Prostate gland (tissue), 2 donors: ENCODE results near the gene E4F1. TPM values are rescaled to one million over a fixed set of nuclear protein-coding genes. Genes with fewer than 3 reads are reported as not detected.

Experiments used
- DNase-seq: peaks from one replicate; pipeline ENCODE4 v3.0.0-alpha.2; 2019; ENCODE audit warnings: low spot score
- H3K27ac ChIP-seq, 2 donors: fragments of 200-600 bp; sonication (generic); 2 replicates each; pipeline ENCODE4 v1.5.1; 2017 to 2019
- H3K27me3 ChIP-seq: fragments of 200-600 bp; sonication (generic); replicated peaks from 2 replicates; pipeline ENCODE4 v1.5.1; 2019; ENCODE audit not compliant: insufficient read depth
- H3K36me3 ChIP-seq, 2 donors: fragments of 200-600 bp; sonication (generic); 1 replicate in 1 of 2; 2 replicates in 1 of 2; pipeline versions ENCODE4 v1.5.1 to v1.8.1; 2017 to 2019
- H3K4me1 ChIP-seq: fragments of 200-600 bp; sonication (generic); replicated peaks from 2 replicates; pipeline ENCODE4 v1.5.1; 2019
- H3K4me3 ChIP-seq, 2 donors: fragments of 200-600 bp; sonication (generic); 2 replicates each; pipeline ENCODE4 v1.5.1; 2017 to 2019
- H3K9me3 ChIP-seq: fragments of 200-600 bp; sonication (generic); 2 replicates; pipeline ENCODE4 v1.5.1; 2017
- CTCF ChIP-seq, 4 experiments: fragments of 200-600 bp in 2 of 4; fragments of 450-650 bp in 2 of 4; sonication (generic) in 2 of 4; IDR thresholded peaks; 1 replicate in 3 of 4; 2 replicates in 1 of 4; pipeline ENCODE4 v1.5.1; 2016 to 2019; ENCODE audit warnings: antibody characterized with exemption in 4 of 4, mild to moderate bottlenecking in 2 of 4, moderate library complexity in 2 of 4
- POLR2A ChIP-seq: fragments of 450-650 bp; IDR thresholded peaks from one replicate; pipeline ENCODE4 v1.6.1; 2016; ENCODE audit warnings: antibody characterized with exemption, mild to moderate bottlenecking
- POLR2AphosphoS5 ChIP-seq: sonication (generic); formaldehyde crosslinking; IDR thresholded peaks from one replicate; pipeline ENCODE4 v1.6.1; 2017; ENCODE audit warnings: antibody characterized with exemption
- WGBS: methylation state at CpG from one replicate; pipeline ENCODE4 v1.1.5; 2018; 5-methylcytosine and 5-hydroxymethylcytosine counted together
- intact Hi-C: fragments of 100-400 bp; cut with DNase I; formaldehyde crosslinking; loops from one replicate; pipeline ENCODE4 v1.14.2; 2022
- total RNA-seq, 2 donors: library from RNA; depleted of rRNA; stranded (reverse); fragments of >200 nt; gene quantifications; one replicate each; pipeline ENCODE4 v1.1.0, GENCODE V29; 2016

E4F1 gene
- total RNA-seq, 2 donors from 2014 or later = 38.7 to 69.1 TPM

- Histone ChIP-seq H3K36me3 (no peaks in the 10 kb centered on the region), H3K9me3 (no peaks in the 10 kb centered on the region), H3K27me3 (no peaks in the 10 kb centered on the region), H3K4me3 (no peak overlapping the region), H3K4me1 (peaks cover 4% of the 10 kb centered on the region), H3K27ac (no peak overlapping the region)
- 74% methylated on average over 16 of the region's 16 CpGs for WGBS
- no peak for TF ChIP-seq CTCF (IDR thresholded peaks at IDR 0.05)
- no peak for TF ChIP-seq POLR2A
- no peak for TF ChIP-seq POLR2AphosphoS5
- intact Hi-C loops = no loop called here
- no peak for DNase-seq
Measured at GRCh38 chr16:2273484-2273883, 50.1 kb downstream of the E4F1 start.

GRCh38 chr16:2273931-2274330, 50.5 kb downstream of the E4F1 start:
- no peaks in the 10 kb centered on the region for H3K9me3 ChIP-seq
- peaks cover 4% of the 10 kb centered on the region for H3K4me1 ChIP-seq
- TF ChIP-seq POLR2AphosphoS5 (no peak), POLR2A (no peak), CTCF (IDR thresholded peaks at IDR 0.05) (no peak)
- WGBS = 84% methylated on average over 8 of the region's 10 CpGs
- H3K36me3 ChIP-seq = no peaks in the 10 kb centered on the region
- H3K4me3 ChIP-seq = no peak overlapping the region
- intact Hi-C loops = no loop called here
- DNase-seq = no peak
- H3K27me3 ChIP-seq = no peaks in the 10 kb centered on the region
- H3K27ac ChIP-seq = no peak overlapping the region

GRCh38 chr16:2275476-2276367, 52.3 kb downstream of the E4F1 start:
- 77% methylated on average over 30 of the region's 30 CpGs for WGBS
- intact Hi-C loops = no loop called here
- H3K36me3 ChIP-seq = no peaks in the 10 kb centered on the region

GRCh38 chr16:2276368-2277195, 53.2 kb downstream of the E4F1 start:
- no peak for TF ChIP-seq POLR2AphosphoS5
- TF ChIP-seq POLR2A = no peak
- no peak for TF ChIP-seq CTCF (IDR thresholded peaks at IDR 0.05)
- Histone ChIP-seq H3K27me3 (no peaks in the 10 kb centered on the region), H3K27ac (no peak overlapping the region), H3K9me3 (no peaks in the 10 kb centered on the region), H3K4me1 (no peaks in the 10 kb centered on the region), H3K36me3 (no peaks in the 10 kb centered on the region), H3K4me3 (no peak overlapping the region)
- intact Hi-C loops = no loop called here
- WGBS = 59% methylated on average over 26 of the region's 26 CpGs
- DNase-seq = no peak

More at GRCh38 chr16:2275476-2276367, 52.3 kb downstream of the E4F1 start:
- no peak for DNase-seq
- Histone ChIP-seq H3K9me3 (no peaks in the 10 kb centered on the region), H3K27ac (no peak overlapping the region), H3K27me3 (no peaks in the 10 kb centered on the region), H3K4me3 (no peak overlapping the region), H3K4me1 (no peaks in the 10 kb centered on the region)
- no peak for TF ChIP-seq CTCF (IDR thresholded peaks at IDR 0.05)
- TF ChIP-seq POLR2AphosphoS5 = no peak
- TF ChIP-seq POLR2A = no peak
